ENCODE results near the gene SF3A1. TPM values are rescaled to one million over a fixed set of nuclear protein-coding genes. Genes with fewer than 3 reads are reported as not detected.

SF3A1 gene
- total RNA-seq, 4 donors from 2014 or later: 19.5 to 185 (median 40.2) TPM

- Histone ChIP-seq H3K9me3 (no peaks in the 10 kb centered on the region), H3K4me1 (no peaks in the 10 kb centered on the region), H3K27ac (no peak overlapping the region), H3K27me3 (no peaks in the 10 kb centered on the region), H3K36me3 (no peaks in the 10 kb centered on the region), H3K4me3 (no peak overlapping the region)
- DNase-seq: no peak
- TF ChIP-seq POLR2A (IDR thresholded peaks at IDR 0.05): no peak
- TF ChIP-seq CTCF (IDR thresholded peaks at IDR 0.05): no peak
- intact Hi-C loops (cut with DNase I; ENCODE audit: low total_unique reads): no loop called here
Measured at GRCh38 chr22:30370641-30371230, 14.0 kb upstream of the SF3A1 start.

- TF ChIP-seq CTCF (IDR thresholded peaks at IDR 0.05) (no peak), POLR2A (IDR thresholded peaks at IDR 0.05) (no peak)
- Histone ChIP-seq H3K27me3 (no peaks in the 10 kb centered on the region), H3K4me1 (no peaks in the 10 kb centered on the region), H3K4me3 (no peak overlapping the region), H3K36me3 (no peaks in the 10 kb centered on the region), H3K9me3 (no peaks in the 10 kb centered on the region), H3K27ac (no peak overlapping the region)
- no peak for DNase-seq
- intact Hi-C loops (cut with DNase I; ENCODE audit: low total_unique reads): no loop called here
Measured at GRCh38 chr22:30368420-30368819, 11.7 kb upstream of the SF3A1 start.

DNA sequence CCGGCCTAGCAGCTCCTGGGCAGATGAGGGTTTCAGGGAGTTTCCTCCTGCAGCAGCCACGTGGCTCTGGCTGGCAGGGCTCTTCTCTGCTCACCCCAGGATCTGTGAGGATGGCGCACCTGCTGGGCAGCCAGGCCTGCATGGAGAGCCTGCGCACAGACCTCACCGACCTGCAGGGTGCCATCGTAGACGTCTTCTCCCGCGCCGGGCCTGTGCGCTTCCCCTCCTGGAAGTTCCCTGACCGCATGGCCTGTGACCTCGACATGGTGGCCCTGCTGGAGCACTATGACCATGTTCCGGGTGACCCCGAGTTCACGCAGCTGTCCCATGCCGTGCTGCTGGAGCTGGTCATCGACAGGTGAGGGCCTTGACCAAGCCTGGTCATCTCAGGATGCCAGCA lies 9.2 kb upstream of the SF3A1 start:
- no peaks in the 10 kb centered on the region for H3K27me3 ChIP-seq

DNA sequence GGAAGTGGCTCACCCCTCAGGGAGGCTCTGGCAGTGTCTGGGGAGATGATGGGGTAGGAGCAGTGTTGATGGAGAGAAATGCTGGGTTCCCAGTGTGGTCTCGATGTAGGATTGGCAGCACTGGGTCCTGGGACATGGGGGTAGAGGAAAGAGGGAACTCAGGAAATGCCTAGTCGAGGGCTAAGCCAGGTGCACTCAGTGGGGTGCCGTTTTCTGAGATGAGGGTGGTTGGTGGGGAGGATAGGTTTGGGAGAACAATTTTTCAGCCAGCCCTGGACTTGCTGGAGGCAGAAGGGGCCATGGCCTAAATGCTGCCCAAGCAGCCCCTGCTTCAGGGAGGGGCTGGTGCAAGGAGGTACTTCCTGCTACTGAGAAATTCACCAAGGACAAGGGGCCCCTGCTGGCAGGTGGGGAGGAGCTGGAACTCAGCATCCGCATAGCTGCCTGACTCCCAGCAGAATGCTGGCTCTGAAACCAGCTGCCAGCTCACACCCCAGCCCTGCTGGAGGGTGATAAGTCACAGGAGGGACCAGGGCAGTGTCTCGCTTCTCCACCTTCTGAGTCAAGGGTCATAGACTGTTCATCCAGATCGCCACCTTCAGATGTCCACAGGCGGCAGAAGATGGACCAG lies 6.1 kb upstream of the SF3A1 start:
- DNase-seq: no peak
- H3K9me3 ChIP-seq: no peaks in the 10 kb centered on the region
- no peaks in the 10 kb centered on the region for H3K27me3 ChIP-seq
- no peak overlapping the region for H3K4me3 ChIP-seq
- no peak overlapping the region for H3K27ac ChIP-seq
- TF ChIP-seq POLR2A (IDR thresholded peaks at IDR 0.05): no peak
- TF ChIP-seq CTCF (IDR thresholded peaks at IDR 0.05): no peak
- no peaks in the 10 kb centered on the region for H3K36me3 ChIP-seq
- no peaks in the 10 kb centered on the region for H3K4me1 ChIP-seq
- intact Hi-C loops (cut with DNase I; ENCODE audit: low total_unique reads): no loop called here

More for the DNA sequence above, 9.2 kb upstream of the SF3A1 start:
- no peak overlapping the region for H3K27ac ChIP-seq
- no peaks in the 10 kb centered on the region for H3K9me3 ChIP-seq
- TF ChIP-seq POLR2A (IDR thresholded peaks at IDR 0.05) (no peak), CTCF (IDR thresholded peaks at IDR 0.05) (no peak)
- H3K4me3 ChIP-seq: no peak overlapping the region
- DNase-seq: no peak
- intact Hi-C loops (cut with DNase I; ENCODE audit: low total_unique reads): no loop called here
- H3K4me1 ChIP-seq: no peaks in the 10 kb centered on the region
- H3K36me3 ChIP-seq: no peaks in the 10 kb centered on the region

DNA sequence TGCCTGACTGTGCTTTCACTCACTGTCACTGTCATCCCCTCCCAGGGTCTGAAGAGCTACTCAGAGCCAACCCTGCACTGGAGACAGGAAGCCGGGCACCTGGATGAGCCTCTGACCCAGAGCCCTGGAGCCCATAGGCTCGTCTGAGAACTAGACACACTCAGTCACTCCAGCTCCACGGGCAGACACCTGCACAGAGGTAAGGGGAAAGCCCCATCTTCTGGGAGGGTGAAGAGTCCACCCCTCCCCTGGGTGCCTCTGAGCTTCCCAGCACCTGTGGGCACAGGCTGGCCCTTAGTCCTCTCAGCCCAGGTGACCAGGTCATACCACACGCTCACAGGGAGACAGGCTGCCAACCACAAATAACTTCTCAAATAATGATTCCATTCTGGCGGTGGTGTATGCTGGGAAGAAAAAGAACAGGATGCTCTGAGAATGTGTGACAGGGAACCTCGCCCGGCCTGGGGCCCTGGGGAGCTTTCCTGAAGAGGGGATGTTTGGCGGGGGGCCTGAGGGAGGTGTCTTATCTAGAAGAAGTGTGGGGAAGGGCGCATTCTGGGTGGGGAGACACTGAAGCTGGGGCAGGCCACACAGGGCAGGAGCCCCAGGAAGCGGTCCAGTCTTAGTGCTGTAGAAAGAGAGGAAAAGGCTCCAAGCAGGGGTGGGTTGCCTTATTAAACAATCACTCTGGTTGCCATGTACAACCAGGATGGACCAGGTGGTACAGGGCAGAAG lies 5.4 kb upstream of the SF3A1 start:
- intact Hi-C loops (cut with DNase I; ENCODE audit: low total_unique reads): no loop called here
- H3K36me3 ChIP-seq: no peaks in the 10 kb centered on the region
- no peak overlapping the region for H3K27ac ChIP-seq
- no peak overlapping the region for H3K4me3 ChIP-seq
- H3K4me1 ChIP-seq: no peaks in the 10 kb centered on the region
- no peaks in the 10 kb centered on the region for H3K27me3 ChIP-seq
- TF ChIP-seq POLR2A (IDR thresholded peaks at IDR 0.05): no peak
- TF ChIP-seq CTCF (IDR thresholded peaks at IDR 0.05): no peak
- no peak for DNase-seq
- H3K9me3 ChIP-seq: no peaks in the 10 kb centered on the region

Data from uterus (tissue), 4 donors.